GM23338 (cell line): ENCODE data around the gene GSTK1. TPM values are rescaled to one million over a fixed set of nuclear protein-coding genes. Genes with fewer than 3 reads are reported as not detected.

Source experiments
- ATAC-seq: fragments of 200-7000 bp; cut with Tn5 transposase; 3 replicates; pipeline ENCODE4 v1.9.1; 2020
- DNase-seq: peaks from one replicate; pipeline ENCODE4 v3.0.0-alpha.2; 2015; ENCODE audit warnings: low spot score
- H2AFZ ChIP-seq: fragments of 200-600 bp; sonication (generic); 2 replicates; pipeline ENCODE4 v1.8.0; 2016; ENCODE audit warnings: antibody characterized with exemption, mild to moderate bottlenecking, moderate library complexity
- H3F3A ChIP-seq: fragments of 200-600 bp; sonication (generic); replicated peaks from 2 replicates; pipeline ENCODE4 v1.8.0; 2017; ENCODE audit warnings: antibody characterized with exemption, mixed run types, low read depth
- H3K27ac ChIP-seq: fragments of 200-600 bp; sonication (generic); 2 replicates; pipeline ENCODE4 v1.6.1; 2016; ENCODE audit warnings: low read depth
- H3K27me3 ChIP-seq: fragments of 200-600 bp; sonication (generic); 2 replicates; pipeline ENCODE4 v1.8.0; 2016; ENCODE audit warnings: mild to moderate bottlenecking, mixed run types, moderate library complexity; ENCODE audit not compliant: insufficient read depth
- H3K36me3 ChIP-seq: fragments of 200-600 bp; sonication (generic); 2 replicates; pipeline ENCODE4 v1.8.0; 2016; ENCODE audit warnings: mild to moderate bottlenecking; ENCODE audit not compliant: insufficient read depth
- H3K4me1 ChIP-seq: fragments of 200-600 bp; sonication (generic); 2 replicates; pipeline ENCODE4 v1.8.0; 2016; ENCODE audit warnings: mild to moderate bottlenecking, moderate library complexity; ENCODE audit not compliant: insufficient read depth
- H3K4me2 ChIP-seq: fragments of 200-600 bp; sonication (generic); 2 replicates; pipeline ENCODE4 v1.7.1; 2017; ENCODE audit warnings: mixed run types
- H3K4me3 ChIP-seq: fragments of 200-600 bp; sonication (generic); 2 replicates; pipeline ENCODE4 v1.6.1; 2016; ENCODE audit warnings: mixed run types
- H3K79me2 ChIP-seq: fragments of 200-600 bp; sonication (generic); replicated peaks from 2 replicates; pipeline ENCODE4 v1.8.0; 2017; ENCODE audit warnings: mild to moderate bottlenecking; ENCODE audit not compliant: insufficient read depth
- H3K9me2 ChIP-seq: fragments of 200-600 bp; sonication (generic); 2 replicates; pipeline ENCODE4 v1.8.0; 2017; ENCODE audit not compliant: insufficient read depth
- H4K20me1 ChIP-seq: fragments of 200-600 bp; sonication (generic); replicated peaks from 2 replicates; pipeline ENCODE4 v1.8.0; 2017; ENCODE audit warnings: mild to moderate bottlenecking; ENCODE audit not compliant: insufficient read depth
- H3K27ac Mint-ChIP-seq: 2 replicates; pipeline ENCODE4 v1.8.0; 2020; ENCODE audit warnings: inconsistent platforms, mild to moderate bottlenecking, moderate library complexity, mixed read lengths
- H3K27me3 Mint-ChIP-seq: 3 replicates; pipeline ENCODE4 v1.8.0; 2022; ENCODE audit warnings: low read depth, mild to moderate bottlenecking, moderate library complexity, mixed read lengths, inconsistent platforms; ENCODE audit not compliant: insufficient read depth, poor library complexity
- H3K36me3 Mint-ChIP-seq: 3 replicates; pipeline ENCODE4 v1.8.0; 2021; ENCODE audit warnings: low read depth, mild to moderate bottlenecking, inconsistent platforms, moderate library complexity, mixed read lengths
- H3K4me1 Mint-ChIP-seq: 3 replicates; pipeline ENCODE4 v1.8.0; 2020; ENCODE audit warnings: mild to moderate bottlenecking, inconsistent platforms, mixed read lengths
- H3K4me3 Mint-ChIP-seq: 3 replicates; pipeline ENCODE4 v1.8.0; 2021; ENCODE audit warnings: moderate library complexity, mild to moderate bottlenecking, inconsistent platforms, mixed read lengths
- H3K9me3 Mint-ChIP-seq: 3 replicates; pipeline ENCODE4 v1.8.0; 2020; ENCODE audit warnings: moderate library complexity, mild to moderate bottlenecking, inconsistent platforms, mixed read lengths
- CREB1 ChIP-seq: fragments of 250-450 bp; sonication (Bioruptor Pico); IDR thresholded peaks from 2 replicates; pipeline ENCODE4 v1.5.0; 2020; ENCODE audit warnings: low read depth, mild to moderate bottlenecking, moderate library complexity
- EZH2phosphoT487 ChIP-seq: fragments of 200-600 bp; sonication (generic); IDR thresholded peaks from one replicate; pipeline ENCODE4 v1.8.1; 2018; ENCODE audit warnings: antibody characterized with exemption; ENCODE audit not compliant: unreplicated experiment
- JUNB ChIP-seq: IDR thresholded peaks from one replicate; pipeline ENCODE4 v1.6.1; 2016; ENCODE audit warnings: antibody characterized with exemption; ENCODE audit not compliant: unreplicated experiment
- NANOG ChIP-seq: IDR thresholded peaks from 2 replicates; pipeline ENCODE4 v1.6.1; 2016; ENCODE audit warnings: antibody characterized with exemption, borderline replicate concordance
- POLR2AphosphoS5 ChIP-seq: IDR thresholded peaks from 2 replicates; pipeline ENCODE4 v1.6.1; 2016; ENCODE audit warnings: antibody characterized with exemption, low read depth
- REST ChIP-seq: IDR thresholded peaks from one replicate; pipeline ENCODE4 v1.6.1; 2018; ENCODE audit warnings: antibody characterized with exemption; ENCODE audit not compliant: unreplicated experiment
- STAT1 ChIP-seq: IDR thresholded peaks from one replicate; pipeline ENCODE4 v1.6.1; 2016; ENCODE audit warnings: antibody characterized with exemption; ENCODE audit not compliant: unreplicated experiment
- ZNF114 ChIP-seq: fragments of 250-450 bp; sonication (Bioruptor Pico); IDR thresholded peaks from 2 replicates; pipeline ENCODE4 v1.5.0; 2020; ENCODE audit warnings: mild to moderate bottlenecking, moderate library complexity
- ZNF331 ChIP-seq: fragments of 250-450 bp; sonication (Bioruptor Pico); IDR thresholded peaks from 2 replicates; pipeline ENCODE4 v1.5.0; 2020; ENCODE audit warnings: low read depth, mild to moderate bottlenecking, moderate library complexity
- polyA plus RNA-seq: library from polyadenylated mRNA; unstranded; fragments of >200 nt; fragmentation: Nextera tagmentation; extraction: Ambion mirVana; gene quantifications from 2 replicates; pipeline ENCODE4 v1.2.1, GENCODE V29; 2016
- total RNA-seq: library from RNA; depleted of rRNA; stranded (reverse); fragments of >200 nt; shearing (Covaris generic); gene quantifications from 2 replicates; pipeline ENCODE4 v1.2.3, GENCODE V29; 2014

GSTK1 gene
- total and polyA plus RNA-seq, 2 experiments from 2014 or later, result 26.4 to 27.5 TPM

- H3K27me3 Mint-ChIP-seq, result no peaks in the 10 kb centered on the region
- TF ChIP-seq JUNB, result no peak
- TF ChIP-seq EZH2phosphoT487, result no peak
- no peak for TF ChIP-seq REST
- TF ChIP-seq POLR2AphosphoS5, result no peak
- TF ChIP-seq STAT1, result no peak
- TF ChIP-seq ZNF114 (CRISPR knock-in tag), result no peak
- TF ChIP-seq CREB1 (CRISPR knock-in tag), result no peak
- no peak for TF ChIP-seq NANOG
- no peak for TF ChIP-seq ZNF331 (CRISPR knock-in tag)
- no peak overlapping the region for H3K27ac Mint-ChIP-seq
- DNase-seq, result no peak
- Histone ChIP-seq H3K79me2 (no peaks in the 10 kb centered on the region), H3K27me3 (no peaks in the 10 kb centered on the region), H2AFZ (no peak overlapping the region), H4K20me1 (no peaks in the 10 kb centered on the region), H3K4me3 (no peak overlapping the region), H3K4me1 (no peaks in the 10 kb centered on the region), H3K9me2 (no peaks in the 10 kb centered on the region), H3K4me2 (no peak overlapping the region), H3K36me3 (no peaks in the 10 kb centered on the region), H3F3A (no peaks in the 10 kb centered on the region), H3K27ac (no peak overlapping the region)
- no peak overlapping the region for H3K4me3 Mint-ChIP-seq
- H3K4me1 Mint-ChIP-seq, result no peaks in the 10 kb centered on the region
- H3K9me3 Mint-ChIP-seq, result no peaks in the 10 kb centered on the region
- no peak for ATAC-seq
- H3K36me3 Mint-ChIP-seq, result no peaks in the 10 kb centered on the region
Observed at GRCh38 chr7:143222782-143223181, 40.5 kb upstream of the GSTK1 start.

- no peaks in the 10 kb centered on the region for H3K9me2 ChIP-seq
- no peak overlapping the region for H2AFZ ChIP-seq
- H3K4me1 ChIP-seq, result 0 out of 2 replicates have a peak, but pooled peaks cover 2% of the 10 kb centered on the region
- H3K27me3 Mint-ChIP-seq, result no peaks in the 10 kb centered on the region
- no peak overlapping the region for H3K27ac Mint-ChIP-seq
- no peaks in the 10 kb centered on the region for H3K36me3 Mint-ChIP-seq
- H4K20me1 ChIP-seq, result no peaks in the 10 kb centered on the region
- H3K4me1 Mint-ChIP-seq, result peaks cover 2% of the 10 kb centered on the region; the same call in 2 of the 3 replicates
- H3K36me3 ChIP-seq, result no peaks in the 10 kb centered on the region
- H3K27ac ChIP-seq, result no peak overlapping the region
- DNase-seq, result no peak
- no peak overlapping the region for H3K4me3 ChIP-seq
- no peak for ATAC-seq
- H3K9me3 Mint-ChIP-seq, result no peaks in the 10 kb centered on the region
- H3K27me3 ChIP-seq, result no peaks in the 10 kb centered on the region
- H3F3A ChIP-seq, result no peaks in the 10 kb centered on the region
- H3K4me2 ChIP-seq, result no peak overlapping the region
- no peaks in the 10 kb centered on the region for H3K79me2 ChIP-seq
- H3K4me3 Mint-ChIP-seq, result no peak overlapping the region
- TF ChIP-seq CREB1 (CRISPR knock-in tag) (no peak), NANOG (no peak), EZH2phosphoT487 (no peak), JUNB (no peak), STAT1 (no peak), ZNF331 (CRISPR knock-in tag) (no peak), POLR2AphosphoS5 (no peak)
Observed at GRCh38 chr7:143223784-143224183, 39.5 kb upstream of the GSTK1 start.
